HG03432 (cell line): ENCODE results near the gene CAPN15.

Experiments used
- ATAC-seq: cut with Tn5 transposase; IDR thresholded peaks from one replicate; pipeline ENCODE4 v1.9.1; 2021; ENCODE audit warnings: mild to moderate bottlenecking, moderate library complexity; ENCODE audit not compliant: unreplicated experiment

CAPN15 gene

DNA sequence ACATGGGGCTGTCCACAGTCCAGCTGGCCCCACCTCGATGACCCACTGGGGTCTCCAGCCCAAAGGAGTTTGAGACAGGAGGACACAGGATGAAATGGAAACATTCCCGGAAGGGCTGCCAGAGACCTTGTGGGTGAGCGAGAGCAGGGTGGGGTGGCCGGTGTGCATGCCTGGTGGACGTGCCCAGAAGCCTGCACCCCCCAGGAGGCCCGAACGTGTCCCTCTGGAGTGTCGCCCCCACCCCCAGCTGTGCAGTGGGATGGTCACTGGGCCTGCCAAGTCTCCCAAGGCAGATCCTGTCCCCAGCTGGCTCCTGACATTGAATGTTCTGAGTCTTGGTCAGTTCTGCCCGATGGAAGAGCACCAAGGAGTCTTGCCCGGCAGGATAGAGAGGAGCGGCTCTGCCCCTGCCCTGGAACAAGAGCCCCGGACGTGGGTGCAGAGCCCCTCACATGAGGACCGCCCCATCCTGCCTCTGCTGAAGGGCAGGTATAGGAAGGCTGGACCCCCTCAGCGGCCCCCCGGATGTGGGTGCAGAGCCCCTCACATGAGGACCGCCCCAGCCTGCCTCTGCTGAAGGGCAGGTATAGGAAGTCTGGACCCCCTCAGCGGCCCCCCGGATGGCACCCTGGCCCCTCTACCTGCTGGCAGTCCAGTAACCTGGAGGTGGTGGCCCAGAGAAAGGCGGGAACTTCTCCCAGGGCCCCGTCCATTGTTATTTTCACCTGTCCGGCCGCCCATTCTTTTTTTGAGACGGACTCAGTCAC lies 3.1 kb upstream of the CAPN15 start:
- no peak for ATAC-seq

DNA sequence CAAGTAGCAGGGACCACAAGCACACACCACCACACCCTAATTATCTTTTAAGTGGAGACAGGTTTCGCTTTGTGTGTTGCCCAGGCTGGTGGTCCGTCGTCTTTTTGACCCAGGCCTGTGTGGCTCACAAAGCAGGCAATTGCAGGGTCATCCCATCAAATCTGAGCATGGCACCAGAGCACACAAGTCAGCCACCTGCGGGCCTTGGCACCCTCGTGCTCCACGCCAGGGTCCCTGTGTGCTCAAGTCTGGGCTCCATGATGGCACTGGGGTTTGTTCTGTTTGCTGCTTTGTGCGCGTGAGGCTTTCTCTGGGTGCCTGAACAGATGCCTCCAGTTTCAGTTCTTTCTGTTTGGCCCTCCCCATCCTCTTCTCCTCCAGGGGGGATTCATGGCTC lies 2.4 kb upstream of the CAPN15 start:
- ATAC-seq: no peak

DNA sequence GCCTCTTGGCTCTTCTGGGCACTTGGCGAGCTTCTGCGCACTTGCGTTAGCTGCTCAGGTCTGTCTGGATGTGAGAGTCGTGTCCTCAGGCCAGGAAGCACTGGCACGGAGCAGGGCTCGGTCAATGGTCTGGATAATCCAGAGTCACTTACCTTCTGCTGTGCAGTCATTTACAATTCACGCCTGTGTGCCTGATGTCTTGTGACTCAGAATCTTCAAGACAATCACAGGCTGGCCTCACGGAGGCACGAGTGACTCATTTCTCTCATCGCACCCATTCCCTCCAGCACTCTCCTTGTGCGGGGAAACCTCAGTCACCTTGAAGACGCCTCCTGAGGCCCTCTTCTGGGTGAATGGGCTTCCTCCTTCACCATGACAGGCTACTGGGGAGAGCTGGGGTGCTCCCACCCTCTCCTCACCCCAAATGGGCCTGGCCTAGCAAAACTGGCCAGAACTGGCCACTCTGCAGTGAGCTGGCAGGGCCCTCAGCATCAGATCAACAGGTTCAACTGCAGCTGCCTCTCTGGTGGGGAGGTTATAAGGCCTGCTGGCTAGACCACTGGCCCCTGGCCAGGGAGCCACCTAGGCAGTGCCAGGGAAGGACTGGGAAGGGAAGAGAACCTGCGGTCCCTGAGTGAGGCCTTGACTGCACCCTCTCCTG lies 1.9 kb upstream of the CAPN15 start:
- peak; percentile 23 for ATAC-seq

DNA sequence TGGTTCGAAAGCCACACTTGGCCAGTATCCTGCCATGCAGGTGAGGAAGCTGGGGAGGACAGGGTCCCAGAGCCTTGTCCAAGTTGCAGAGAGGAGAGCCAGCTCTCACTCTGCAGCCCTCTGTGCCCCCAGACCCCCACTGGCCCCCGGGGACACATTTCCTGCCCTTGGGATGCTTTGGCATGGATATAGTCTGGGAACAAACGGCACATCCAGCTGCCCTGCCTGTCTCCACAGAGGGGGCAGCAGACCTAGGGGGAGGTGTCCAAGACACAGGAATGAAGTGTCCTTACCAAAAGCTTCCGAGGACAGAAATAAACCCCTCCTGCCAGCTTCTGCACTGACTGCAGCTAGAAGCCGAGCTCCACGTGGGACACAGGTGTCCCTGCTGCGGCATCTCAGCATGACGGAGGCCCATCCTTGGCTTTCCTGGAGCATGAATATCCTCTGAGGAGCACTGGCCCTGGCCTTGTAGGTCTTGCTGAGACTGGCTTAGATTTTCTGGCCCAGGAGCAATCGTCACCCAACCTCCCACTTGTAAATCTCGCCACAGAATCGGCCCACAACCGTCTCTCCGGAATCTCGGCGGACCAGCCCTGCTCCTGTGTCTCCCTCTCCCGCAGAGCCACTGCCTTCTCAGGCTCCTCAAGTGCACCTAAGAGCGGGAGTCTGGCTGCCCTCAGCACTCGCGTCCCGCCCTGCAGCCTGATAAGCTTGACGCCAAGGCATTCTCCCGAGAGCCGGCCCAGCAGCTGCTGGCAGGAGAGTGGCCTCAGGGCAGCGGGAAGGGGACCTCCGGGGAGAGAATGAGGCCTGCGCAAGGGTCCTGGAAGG lies 1.1 kb upstream of the CAPN15 start:
- ATAC-seq: no peak

DNA sequence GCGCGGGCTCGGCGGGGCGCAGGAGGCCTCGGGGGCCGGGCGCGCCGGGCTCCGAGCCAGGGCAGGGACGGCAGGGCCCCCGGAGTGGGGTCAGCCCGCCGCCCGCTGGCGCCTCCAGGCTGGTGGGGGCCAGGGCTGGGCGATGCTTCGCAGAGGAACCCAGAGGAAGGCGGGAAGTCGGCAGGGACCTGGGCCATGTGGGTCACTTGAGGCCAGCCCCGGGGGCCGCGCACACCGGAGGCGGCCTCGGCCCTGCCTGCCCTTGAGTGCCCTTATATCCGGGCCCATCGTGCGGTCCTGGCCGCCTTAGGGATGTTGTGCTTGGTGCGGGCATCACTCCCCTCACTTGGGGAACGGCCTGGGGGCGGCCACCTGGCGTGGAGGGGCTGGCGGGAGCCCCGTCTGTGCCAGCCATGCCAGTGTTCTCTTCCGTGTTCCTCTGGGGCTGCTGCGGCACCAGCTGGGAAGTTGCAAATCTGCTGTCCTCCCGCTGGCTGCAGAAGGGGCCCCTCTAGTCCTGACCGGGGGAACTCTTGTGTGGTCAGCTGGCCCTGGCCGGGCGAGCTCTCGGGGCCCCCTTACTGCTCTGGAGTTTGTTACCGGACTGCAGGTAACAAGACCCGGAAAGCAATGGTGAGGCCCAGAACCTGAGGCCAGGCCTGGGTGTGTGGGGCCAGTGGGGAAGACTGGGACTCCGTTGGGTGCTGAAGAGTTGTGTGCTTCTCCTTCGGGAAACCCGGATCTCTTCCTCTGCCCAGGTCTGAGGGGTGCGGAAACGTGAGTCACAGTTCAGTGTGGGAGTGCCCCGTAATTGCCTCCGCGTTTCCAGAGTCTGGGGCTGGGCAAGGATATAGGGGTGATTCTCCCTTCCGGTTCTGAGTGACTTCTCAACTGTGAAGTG lies 849 bp downstream of the CAPN15 start:
- ATAC-seq: peak; percentile 14

DNA sequence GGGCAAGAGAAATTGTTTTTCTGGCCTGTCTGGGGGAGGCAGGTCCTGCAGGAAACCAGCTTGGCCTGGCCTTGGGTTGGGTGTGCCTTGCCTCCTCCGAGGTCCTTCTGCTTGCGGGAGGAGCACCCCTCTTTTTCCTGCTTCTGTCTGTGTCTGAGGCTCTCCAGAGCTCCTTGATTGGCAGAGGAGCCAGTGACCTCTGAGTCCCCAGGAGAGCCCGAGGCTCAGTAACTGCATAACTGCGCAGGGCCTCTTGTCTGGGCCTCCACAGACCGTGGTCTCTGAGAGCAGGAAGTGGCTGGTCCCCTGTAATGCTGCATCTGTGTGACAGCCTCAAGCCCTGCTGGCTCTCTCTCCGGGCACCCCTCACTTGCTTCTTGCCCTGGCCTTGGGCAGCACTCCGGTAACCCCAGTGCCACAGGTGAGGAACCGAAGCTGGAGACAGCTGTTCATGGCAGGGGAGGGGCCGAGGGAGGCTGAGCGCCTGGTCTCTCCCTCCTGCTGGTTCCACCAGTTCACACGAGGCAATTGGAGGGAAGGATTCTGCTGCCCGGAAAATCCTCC lies 1.6 kb downstream of the CAPN15 start:
- ATAC-seq: no peak

DNA sequence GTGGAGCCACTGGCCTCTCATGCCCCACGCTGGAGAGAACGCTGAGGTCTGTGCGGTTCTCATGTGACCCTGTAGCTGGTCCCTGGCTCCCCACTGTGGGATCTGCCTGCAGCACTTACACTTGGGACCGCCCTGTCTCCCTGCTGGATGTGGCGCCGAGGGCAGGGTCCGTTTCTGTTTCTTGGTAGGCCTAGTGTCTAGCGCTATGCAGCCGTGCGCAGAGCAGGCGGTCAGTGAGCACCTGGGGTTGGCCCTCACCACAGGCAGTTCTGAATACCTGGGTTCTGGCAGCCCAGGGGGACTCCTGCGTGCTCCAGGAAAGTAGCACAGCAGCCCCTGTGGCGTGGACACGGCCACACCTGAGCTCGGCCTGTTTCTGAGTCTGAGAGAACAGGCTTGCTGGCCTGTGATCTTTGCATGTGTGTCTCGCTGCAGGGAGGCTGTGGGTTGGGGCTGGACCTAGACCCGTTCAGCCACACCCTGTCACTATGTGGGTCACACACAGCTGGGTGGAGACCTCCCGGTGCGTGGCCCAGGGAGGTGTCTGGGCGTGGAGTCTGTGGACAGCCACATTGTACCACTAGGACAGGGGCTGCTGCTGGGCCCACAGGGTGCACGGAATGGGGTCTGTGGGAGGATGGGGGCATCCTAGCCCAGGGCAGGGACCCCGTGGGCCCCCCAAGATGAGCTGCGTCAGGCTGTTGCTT lies 2.8 kb downstream of the CAPN15 start:
- ATAC-seq: no peak

DNA sequence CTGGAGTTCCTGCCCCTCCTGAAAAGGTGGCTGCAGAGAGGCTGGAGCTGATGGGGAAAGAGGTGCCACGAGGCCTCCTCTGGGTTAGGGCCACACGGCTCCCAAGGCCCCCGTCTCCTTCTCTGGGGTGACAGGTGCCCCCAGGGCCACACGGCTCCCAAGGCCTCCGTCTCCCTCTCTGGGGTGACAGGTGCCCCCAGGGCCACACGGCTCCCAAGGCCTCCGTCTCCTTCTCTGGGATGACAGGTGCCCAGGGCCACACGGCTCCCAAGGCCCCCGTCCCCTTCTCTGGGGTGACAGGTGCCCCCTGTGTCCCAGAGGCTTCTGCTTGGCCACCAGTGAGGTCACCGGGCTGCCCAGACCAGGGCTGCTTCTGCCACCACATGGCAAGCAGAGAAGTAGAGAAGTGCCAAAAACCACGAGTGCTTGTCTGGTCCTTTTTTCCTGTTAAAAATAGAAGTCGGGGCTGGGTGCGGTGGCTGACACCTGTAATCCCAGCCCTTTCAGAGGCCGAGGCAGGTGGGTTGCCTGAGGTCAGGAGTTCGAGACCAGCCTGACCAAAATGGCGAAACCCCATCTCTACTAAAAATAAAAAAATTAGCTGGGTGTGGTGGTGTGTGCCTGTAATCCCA lies 4.1 kb downstream of the CAPN15 start:
- ATAC-seq: no peak

DNA sequence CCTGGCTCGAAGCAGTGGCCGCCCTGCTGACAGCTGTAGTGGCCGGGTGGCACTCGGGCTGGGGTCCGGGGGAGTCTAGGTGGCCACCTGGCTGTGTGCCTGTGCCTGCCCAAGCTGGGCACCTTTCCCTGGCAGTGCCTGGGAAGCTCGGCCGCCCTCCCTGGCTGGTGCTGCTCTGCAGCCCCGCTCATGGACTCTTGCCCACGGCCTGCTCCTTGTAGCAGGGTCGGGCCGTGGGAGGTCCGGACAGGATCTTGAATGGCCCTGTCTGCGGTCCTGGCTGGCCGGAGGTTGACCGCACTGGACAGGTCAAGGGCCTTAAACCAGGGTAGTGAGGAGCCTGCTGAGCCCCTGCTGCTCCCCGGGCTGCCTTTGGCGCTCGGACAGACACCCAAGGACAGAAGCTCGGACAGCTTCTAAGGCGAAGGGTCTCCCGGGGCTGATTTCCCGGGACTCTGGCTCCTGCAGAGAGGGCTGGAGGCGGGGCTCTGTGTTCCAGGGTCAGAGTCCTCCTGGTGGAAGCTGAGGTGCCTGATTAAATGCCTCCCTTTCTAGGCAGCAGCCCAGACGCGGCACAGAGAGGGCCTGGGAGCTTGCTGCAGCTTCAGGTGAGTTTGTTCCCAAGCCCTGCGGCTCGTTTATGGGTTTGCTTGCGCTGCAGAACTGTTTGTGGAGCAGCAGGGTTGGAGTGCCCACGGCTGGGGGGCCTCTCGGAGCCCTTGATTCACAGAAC lies 6.0 kb downstream of the CAPN15 start:
- ATAC-seq: no peak

DNA sequence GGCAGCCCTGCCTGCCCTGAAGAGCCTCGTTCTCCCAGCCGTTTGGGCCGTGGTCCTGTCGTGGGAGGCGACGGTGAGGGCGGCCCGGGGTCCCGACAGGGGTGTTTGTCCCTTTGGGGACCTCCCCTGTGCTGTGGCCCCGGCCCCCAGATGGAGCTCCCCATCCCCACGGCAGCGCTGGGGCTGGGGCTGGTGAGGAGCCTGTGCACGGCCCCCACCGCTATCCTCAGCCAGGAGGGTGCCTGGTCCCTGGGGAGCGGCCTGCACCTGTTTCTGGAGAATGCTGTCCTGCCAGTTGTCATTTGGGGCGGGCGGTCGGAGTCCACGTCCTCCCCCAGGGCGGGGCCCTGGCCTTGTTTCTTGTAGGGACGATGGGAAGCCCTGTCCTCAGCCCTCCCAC lies 6.6 kb downstream of the CAPN15 start:
- no peak for ATAC-seq

DNA sequence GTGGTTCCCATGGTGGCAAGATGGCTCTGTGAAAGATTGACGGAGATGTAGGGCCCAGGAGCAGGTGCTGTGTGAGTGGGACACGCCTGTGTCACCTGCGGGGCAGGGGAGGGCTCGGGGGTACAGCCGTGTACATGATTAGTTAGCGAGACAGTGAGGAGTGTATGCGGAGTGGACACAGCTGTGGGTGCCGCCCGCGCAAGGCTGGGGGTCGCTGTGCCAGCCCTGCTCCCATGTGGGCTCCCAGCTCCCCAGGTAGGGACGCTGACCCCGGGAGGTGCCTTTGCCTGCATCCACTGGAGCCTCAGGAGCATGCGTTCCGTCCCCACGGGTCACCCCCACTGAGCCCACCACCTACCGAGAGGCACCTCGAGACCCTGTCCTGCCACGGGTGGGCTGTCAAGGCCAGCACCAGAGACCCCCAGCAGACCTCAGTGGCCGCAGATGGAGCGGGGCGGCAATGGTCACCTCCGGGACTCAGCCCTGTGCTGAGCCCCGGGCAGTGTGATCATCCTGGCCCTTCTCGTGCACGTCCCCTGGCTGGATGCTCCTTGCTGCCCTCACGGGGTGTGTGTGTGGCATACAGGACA lies 7.4 kb downstream of the CAPN15 start:
- ATAC-seq: no peak

DNA sequence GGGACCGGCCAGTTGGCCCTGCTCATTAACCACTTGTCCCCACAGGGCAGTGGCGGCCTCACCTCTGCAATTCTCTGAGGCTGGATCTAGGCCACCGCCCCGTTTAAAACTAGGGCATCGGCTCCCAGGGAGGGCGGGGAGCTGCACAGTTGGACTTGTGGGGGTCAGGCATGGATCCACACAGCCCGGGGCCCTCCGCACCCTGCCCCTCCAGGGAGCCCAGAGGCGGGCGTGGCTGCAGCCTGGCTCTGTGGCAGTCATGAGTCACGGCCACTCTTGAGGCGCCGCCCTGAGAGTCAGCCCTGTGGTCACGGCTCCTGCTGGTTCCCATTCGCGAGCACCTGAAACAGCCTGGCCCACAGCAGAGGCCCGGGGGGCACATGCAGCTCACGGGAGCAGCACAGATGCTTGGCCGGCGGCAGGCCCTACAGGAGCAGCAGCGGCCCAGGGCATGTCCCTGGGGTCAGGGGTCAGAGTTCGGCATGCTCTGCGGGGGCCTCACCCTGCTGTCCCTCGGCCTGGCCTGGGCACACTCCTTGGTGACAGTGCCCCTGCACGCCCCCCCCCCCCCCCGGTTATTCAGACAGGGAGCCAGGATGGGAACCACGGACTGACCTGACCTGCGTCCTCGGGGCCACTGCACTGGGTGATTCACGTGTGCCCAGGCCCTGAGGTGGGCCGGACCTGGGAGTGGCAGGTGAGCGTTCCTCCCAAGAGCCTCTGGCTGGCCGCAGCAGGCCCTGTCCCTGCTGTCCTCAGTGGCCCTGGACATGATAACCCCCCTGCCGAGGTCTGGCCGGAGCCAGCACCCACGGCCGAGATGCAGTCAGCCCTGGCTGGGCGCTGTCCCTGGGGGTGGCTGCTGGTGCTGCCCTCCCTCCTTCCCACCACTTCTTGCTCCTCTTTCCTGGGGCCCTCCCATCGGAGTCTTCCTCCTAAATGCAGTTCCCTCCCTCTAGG lies 8.2 kb downstream of the CAPN15 start:
- ATAC-seq: no peak

DNA sequence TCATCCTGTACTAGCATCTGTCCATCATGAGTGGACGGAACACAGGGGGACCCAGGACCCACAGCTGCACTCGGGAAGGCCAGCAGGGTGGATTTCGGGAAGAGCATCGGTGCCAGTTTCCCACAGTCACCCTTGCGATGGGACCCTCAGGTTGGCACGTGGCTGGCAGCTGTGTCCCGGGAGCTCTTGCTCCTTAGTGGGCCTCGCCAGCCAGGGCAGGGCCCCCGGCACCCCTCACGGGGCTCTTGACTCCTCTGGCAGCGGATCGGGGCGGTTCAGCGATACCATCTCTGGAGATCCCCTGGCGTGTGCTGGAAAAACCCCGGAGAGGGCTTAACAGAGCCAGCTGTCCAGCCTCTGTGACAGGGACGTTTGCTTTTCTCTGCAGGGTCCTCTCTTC lies 9.2 kb downstream of the CAPN15 start:
- no peak for ATAC-seq

DNA sequence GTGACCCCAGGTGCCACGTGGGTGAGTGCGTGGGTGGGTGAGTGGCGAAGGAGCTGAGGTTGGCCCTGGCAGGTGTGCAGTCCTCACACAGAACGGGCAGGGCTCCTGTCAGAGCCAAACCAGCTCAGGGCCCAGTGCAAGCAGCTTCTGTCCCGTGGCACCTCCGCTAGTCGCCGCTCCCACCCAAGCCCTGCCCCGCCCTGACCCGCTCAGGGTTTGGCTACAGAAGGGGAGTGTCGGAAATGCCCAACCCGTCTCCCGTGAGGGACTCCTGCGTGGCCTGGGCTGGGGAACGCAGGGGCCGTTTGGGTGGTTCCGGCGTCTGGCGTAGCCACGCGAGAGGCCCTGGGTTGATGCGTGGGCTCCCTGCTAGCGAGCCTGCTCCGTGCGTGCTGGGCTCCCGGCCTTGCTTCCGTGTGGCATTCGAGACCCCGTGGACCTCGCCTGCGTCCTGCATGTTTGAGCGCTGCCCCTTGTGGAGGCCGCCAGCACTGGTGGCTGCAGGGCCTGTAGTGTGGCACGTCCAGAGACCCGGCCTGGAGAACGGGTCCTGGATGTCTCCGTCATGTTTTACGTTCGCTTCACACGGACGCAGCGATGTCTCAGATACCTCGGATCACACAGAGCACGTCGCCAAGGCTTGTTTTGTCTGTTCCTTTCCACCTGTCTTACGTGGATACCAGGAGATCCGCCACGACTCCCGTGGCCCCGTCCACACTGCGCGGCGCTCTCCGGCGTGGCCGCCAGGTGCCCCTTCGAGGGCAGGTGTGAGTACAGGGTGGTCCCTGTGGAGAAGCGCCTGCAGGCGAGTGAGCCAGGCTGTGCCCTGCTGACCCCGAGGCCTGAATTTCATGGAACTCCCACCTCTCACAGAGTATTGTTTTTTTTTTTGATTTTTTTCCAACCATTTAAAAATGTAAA lies 10.2 kb downstream of the CAPN15 start:
- ATAC-seq: no peak

DNA sequence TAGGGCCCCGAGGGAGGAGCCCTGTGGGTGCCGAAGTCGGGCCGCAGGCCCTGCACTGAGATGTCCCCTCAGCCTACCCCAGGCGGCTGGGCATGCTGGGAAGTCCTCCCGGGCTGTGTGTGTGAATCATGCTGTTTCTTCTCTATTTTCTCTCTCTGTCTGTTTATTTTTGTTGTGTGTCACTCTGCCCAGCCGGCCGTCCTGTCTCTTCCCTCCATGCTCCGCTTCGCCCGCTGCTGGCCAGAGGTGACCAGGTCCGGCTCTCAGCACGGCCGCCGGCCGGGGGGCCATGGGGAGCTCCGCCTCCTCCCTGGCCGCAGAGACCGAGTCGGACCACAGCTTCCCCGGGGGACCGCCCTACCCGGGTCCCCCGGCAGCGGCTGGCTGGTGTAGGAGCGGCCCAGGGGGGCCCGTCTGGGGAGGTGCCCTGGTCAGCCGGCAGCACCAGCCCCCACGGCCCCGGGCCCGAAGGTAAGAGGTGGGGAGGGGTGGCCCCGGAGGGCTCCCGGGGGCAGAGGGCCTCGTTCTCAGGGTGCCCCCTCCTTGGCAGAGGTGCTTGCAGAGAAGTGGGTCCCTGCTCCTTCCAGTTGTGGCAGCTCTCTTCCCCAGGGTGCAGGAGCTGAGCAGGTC lies 12.5 kb downstream of the CAPN15 start:
- no peak for ATAC-seq
